Measurements from ENCODE around the gene MMADHC.

DNA sequence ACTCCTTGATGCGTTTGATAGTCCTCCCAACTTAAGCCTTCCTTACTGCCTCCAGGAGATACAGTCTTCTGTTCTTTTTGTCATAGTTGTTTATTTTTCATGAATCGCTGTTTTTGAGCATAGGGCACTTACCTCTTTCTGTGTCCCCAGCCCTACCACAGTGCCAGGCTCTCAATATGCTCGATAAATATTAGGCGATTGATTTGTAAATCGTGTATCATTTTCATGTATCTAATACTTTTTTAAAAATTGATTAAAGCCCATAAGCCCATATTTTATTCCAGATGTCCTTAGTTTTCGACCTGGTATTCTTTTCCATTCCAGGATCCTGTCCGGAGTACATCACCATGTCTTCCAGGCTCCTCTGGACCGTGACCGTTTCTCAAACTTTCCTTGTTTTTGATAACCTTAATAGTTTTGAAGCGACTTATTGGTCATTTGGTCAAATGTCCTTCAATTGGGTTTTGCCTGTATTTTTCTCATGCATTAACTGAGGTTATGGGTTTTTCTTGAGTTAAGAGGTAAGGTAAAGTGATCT is 444 bp upstream of the MMADHC start:
- no peak for TF ChIP-seq ZNF274 (IDR thresholded peaks at IDR 0.05; ENCODE audit: low read depth, low read length)
- TF ChIP-seq YY1 (IDR thresholded peaks at IDR 0.05; ENCODE audit: insufficient read depth, insufficient read length), result no peak
- TF ChIP-seq SUZ12 (IDR thresholded peaks at IDR 0.05; ENCODE audit: extremely low read depth, insufficient read depth, insufficient read length), result no peak
